Activated gamma-delta T cell treated with Interleukin-2 at 50 U/mL for 16 hours (primary cell): ENCODE results near the gene ASPN.

Experiments used
- DNase-seq: peaks from one replicate; pipeline ENCODE4 v3.0.0-alpha.2; 2020

The ASPN gene

DNA sequence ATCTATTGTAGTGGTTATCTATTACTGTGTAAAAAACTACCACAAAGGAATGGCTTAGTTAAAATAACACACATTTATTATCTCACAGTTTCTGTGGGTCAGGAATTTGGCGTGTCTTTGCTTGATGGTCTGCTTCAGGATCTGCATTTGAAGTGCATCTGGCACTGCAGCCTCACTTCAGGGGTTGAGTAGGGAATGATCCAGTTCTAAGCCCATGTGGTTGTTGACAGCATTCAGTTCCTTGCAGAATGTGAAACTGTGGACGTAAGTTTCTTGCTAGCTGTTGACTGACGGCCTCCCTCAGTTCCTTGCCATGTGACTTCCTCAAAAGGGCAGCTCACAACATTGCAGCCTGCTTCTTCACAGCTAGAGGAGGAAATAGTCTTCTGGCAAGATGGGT lies 75.8 kb downstream of the ASPN start:
- DNase-seq: peak; percentile 34
